A549 (cell line): ENCODE data around the gene CCDC116. TPM values are rescaled to one million over a fixed set of nuclear protein-coding genes. Genes with fewer than 3 reads are reported as not detected.

Experiments
- ATAC-seq, 2 experiments: fragments of 200-7000 bp in 1 of 2; fragments of >200 bp in 1 of 2; cut with Nextera tagmentation in 1 of 2; cut with Tn5 transposase in 1 of 2; 3 replicates each; pipeline versions ENCODE4 v1.8.0 to v1.9.1; 2018 to 2020; ENCODE audit warnings: mild to moderate bottlenecking in 1 of 2, moderate library complexity in 1 of 2
- CTCF ChIA-PET: fragments of 300-600 bp; sonication (Branson Sonifier 250); formaldehyde crosslinking; extraction: SDS; loops from one replicate; lab custom pipeline; 2021; ENCODE audit warnings: antibody characterized with exemption, inconsistent platforms; lab: Yijun Ruan, JAX
- POLR2A ChIA-PET: fragments of 350-600 bp; formaldehyde crosslinking; extraction: SDS; loops from one replicate; lab custom pipeline; 2021; ENCODE audit warnings: antibody characterized with exemption, inconsistent platforms; lab: Yijun Ruan, JAX
- DNase-seq, 2 experiments: peaks; one replicate each; pipeline versions ENCODE4 v3.0.0 to v3.0.0-alpha.2; 2011 to 2016; ENCODE audit warnings: low read depth in 1 of 2, low spot score in 1 of 2
- FAIRE-seq: peaks from 2 replicates; lab custom pipeline; 2011; peaks lifted over from hg19 to GRCh38; lab: Jason Lieb, UNC
- H3K27ac ChIP-seq, 2 experiments: fragments of >200 bp; sonication (Bioruptor Twin); formaldehyde crosslinking; 3 replicates each; pipeline ENCODE4 v1.5.1; 2016 to 2017
- H3K4me1 ChIP-seq: fragments of >200 bp; sonication (Bioruptor Twin); formaldehyde crosslinking; 3 replicates; pipeline ENCODE4 v1.6.1; 2016
- H3K4me2 ChIP-seq: fragments of >200 bp; sonication (Bioruptor Twin); formaldehyde crosslinking; 3 replicates; pipeline ENCODE4 v1.6.1; 2016
- H3K4me3 ChIP-seq: fragments of >200 bp; sonication (Bioruptor Twin); formaldehyde crosslinking; 3 replicates; pipeline ENCODE4 v1.5.1; 2016
- H3K9me3 ChIP-seq: fragments of >200 bp; sonication (Bioruptor Twin); formaldehyde crosslinking; 3 replicates; pipeline ENCODE4 v1.6.1; 2016
- CEBPB ChIP-seq, 2 experiments: fragments of >200 bp in 1 of 2; sonication (Bioruptor Twin) in 1 of 2; formaldehyde crosslinking in 1 of 2; IDR thresholded peaks; 2 replicates each; pipeline ENCODE4 v1.6.1; 2012 to 2016
- CTCF ChIP-seq: fragments of >200 bp; sonication (Bioruptor Twin); formaldehyde crosslinking; IDR thresholded peaks from 3 replicates; pipeline ENCODE4 v1.5.1; 2016
- E2F6 ChIP-seq: IDR thresholded peaks from 2 replicates; pipeline ENCODE4 v1.6.1; 2012; ENCODE audit warnings: low read depth, borderline replicate concordance
- EHF ChIP-seq: fragments of 250-450 bp; sonication (Bioruptor Pico); IDR thresholded peaks from 2 replicates; pipeline ENCODE4 v1.5.0; 2020; ENCODE audit warnings: mild to moderate bottlenecking
- EHMT2 ChIP-seq: fragments of 200-600 bp; sonication (generic); IDR thresholded peaks from 2 replicates; pipeline ENCODE4 v1.6.1; 2016; ENCODE audit warnings: antibody characterized with exemption, low read depth, mild to moderate bottlenecking, moderate library complexity
- EP300 ChIP-seq, 2 experiments: fragments of >200 bp; sonication (Bioruptor Twin); formaldehyde crosslinking; IDR thresholded peaks; 2 replicates in 1 of 2; 3 replicates in 1 of 2; pipeline ENCODE4 v1.6.1; 2016 to 2017
- FOSB ChIP-seq: fragments of 250-450 bp; sonication (Bioruptor Pico); IDR thresholded peaks from 2 replicates; pipeline ENCODE4 v1.5.0; 2020; ENCODE audit warnings: mild to moderate bottlenecking, moderate library complexity
- FOSL2 ChIP-seq, 2 experiments: fragments of 450-650 bp in 1 of 2; fragments of >200 bp in 1 of 2; sonication (Bioruptor Twin) in 1 of 2; formaldehyde crosslinking; IDR thresholded peaks; 2 replicates each; pipeline versions ENCODE4 v1.5.0 to v1.6.1; 2016 to 2020; ENCODE audit warnings: mild to moderate bottlenecking in 1 of 2, moderate library complexity in 1 of 2
- GATA3 ChIP-seq: IDR thresholded peaks from 2 replicates; pipeline ENCODE4 v1.6.1; 2012; ENCODE audit warnings: borderline replicate concordance
- HDAC2 ChIP-seq: fragments of 200-600 bp; sonication (generic); IDR thresholded peaks from 2 replicates; pipeline ENCODE4 v1.6.1; 2016
- HOXA7 ChIP-seq: fragments of 250-450 bp; sonication (Bioruptor Pico); IDR thresholded peaks from 2 replicates; pipeline ENCODE4 v1.5.0; 2020; ENCODE audit warnings: mild to moderate bottlenecking, moderate library complexity
- HOXB5 ChIP-seq: fragments of 250-450 bp; sonication (Bioruptor Pico); IDR thresholded peaks from 2 replicates; pipeline ENCODE4 v1.5.0; 2020; ENCODE audit warnings: mild to moderate bottlenecking, moderate library complexity
- JUN ChIP-seq, 2 experiments: fragments of >200 bp; sonication (Bioruptor Twin); formaldehyde crosslinking; IDR thresholded peaks; 2 replicates in 1 of 2; 3 replicates in 1 of 2; pipeline ENCODE4 v1.6.1; 2016 to 2017
- KDM1A ChIP-seq: fragments of 200-600 bp; sonication (generic); IDR thresholded peaks from 2 replicates; pipeline ENCODE4 v1.6.1; 2016; ENCODE audit warnings: low read depth, mild to moderate bottlenecking
- MAZ ChIP-seq: fragments of 150-350 bp; IDR thresholded peaks from 2 replicates; pipeline ENCODE4 v1.6.1; 2014; ENCODE audit warnings: antibody characterized with exemption, low read depth, low read length, borderline replicate concordance
- NFE2L2 ChIP-seq: fragments of 150-350 bp; conservative IDR thresholded peaks from 2 replicates; pipeline ENCODE4 v1.6.1; 2014; ENCODE audit warnings: low read length
- NPAS2 ChIP-seq: fragments of 250-450 bp; sonication (Bioruptor Pico); IDR thresholded peaks from 2 replicates; pipeline ENCODE4 v1.8.0; 2022; ENCODE audit warnings: mild to moderate bottlenecking, moderate library complexity, borderline replicate concordance
- POLR2A ChIP-seq: IDR thresholded peaks from 2 replicates; pipeline ENCODE4 v1.6.1; 2012; ENCODE audit warnings: mild to moderate bottlenecking, low read length
- POLR2AphosphoS2 ChIP-seq: conservative IDR thresholded peaks from 2 replicates; pipeline ENCODE4 v1.6.1; 2012; ENCODE audit warnings: low read length, improper control_type of control experiment, inconsistent platforms
- RAD21 ChIP-seq, 2 experiments: fragments of >200 bp in 1 of 2; sonication (Bioruptor Twin) in 1 of 2; formaldehyde crosslinking in 1 of 2; IDR thresholded peaks in 1 of 2; conservative IDR thresholded peaks in 1 of 2; 2 replicates in 1 of 2; 3 replicates in 1 of 2; pipeline ENCODE4 v1.6.1; 2012 to 2018; ENCODE audit warnings: inconsistent platforms in 1 of 2
- RARB ChIP-seq: fragments of 250-450 bp; sonication (Bioruptor Pico); IDR thresholded peaks from 2 replicates; pipeline ENCODE4 v1.8.0; 2021; ENCODE audit warnings: mild to moderate bottlenecking, moderate library complexity
- RFX5 ChIP-seq: fragments of 450-650 bp; IDR thresholded peaks from 2 replicates; pipeline ENCODE4 v1.7.1; 2014; ENCODE audit warnings: antibody characterized with exemption, mild to moderate bottlenecking, moderate library complexity
- RNF2 ChIP-seq: fragments of 200-600 bp; sonication (generic); IDR thresholded peaks from 2 replicates; pipeline ENCODE4 v1.6.1; 2016; ENCODE audit warnings: low read depth, mild to moderate bottlenecking, antibody characterized with exemption, moderate library complexity, borderline replicate concordance
- SMC3 ChIP-seq: fragments of >200 bp; sonication (Bioruptor Twin); formaldehyde crosslinking; IDR thresholded peaks from 3 replicates; pipeline ENCODE4 v1.6.1; 2018; ENCODE audit warnings: inconsistent platforms
- TFCP2L1 ChIP-seq: fragments of 250-450 bp; sonication (Bioruptor Pico); IDR thresholded peaks from 2 replicates; pipeline ENCODE4 v1.5.0; 2021; ENCODE audit warnings: mild to moderate bottlenecking
- USF2 ChIP-seq: fragments of 450-650 bp; IDR thresholded peaks from 2 replicates; pipeline ENCODE4 v1.6.1; 2014; ENCODE audit warnings: antibody characterized with exemption
- ZC3H11A ChIP-seq: fragments of 450-650 bp; IDR thresholded peaks from 2 replicates; pipeline ENCODE4 v1.6.1; 2014; ENCODE audit warnings: antibody characterized with exemption, mild to moderate bottlenecking
- ZFP36 ChIP-seq: fragments of 450-650 bp; IDR thresholded peaks from 2 replicates; pipeline ENCODE4 v1.6.1; 2014; ENCODE audit warnings: borderline replicate concordance; ENCODE audit not compliant: partially characterized antibody
- ZNF302 ChIP-seq: fragments of 250-450 bp; sonication (Bioruptor Pico); IDR thresholded peaks from 2 replicates; pipeline ENCODE4 v1.9.0; 2021; ENCODE audit warnings: inconsistent platforms, mild to moderate bottlenecking, moderate library complexity
- WGBS: methylation state at CpG from one replicate; pipeline ENCODE4 v1.1.6; 2017; ENCODE audit errors: missing lambda C conversion rate; 5-methylcytosine and 5-hydroxymethylcytosine counted together
- polyA plus RNA-seq, 4 experiments: library from polyadenylated mRNA; depleted of rRNA in 3 of 4; stranded (reverse); fragments of >200 nt; fragmentation: RNase III in 1 of 4; extraction: RNeasy Plus Mini Kit Qiagen cat#74134 plus additional on column Dnase treatment in 1 of 4; gene quantifications; 2 replicates in 3 of 4; 3 replicates in 1 of 4; pipeline ENCODE4 v1.2.3, GENCODE V29; 2011 to 2017

CCDC116 gene
- polyA plus RNA-seq, 2 of the 4 experiments (the other 2 are of a cell fraction), result 0.06 TPM; not detected in 1

GRCh38 chr22:21587803-21588611, 44.6 kb upstream of the CCDC116 start:
- DNase-seq, result no peak
- ChIA-PET POLR2A (no interaction called here), CTCF (interaction anchor here (0.6 kb wide), 1 partner anchor 10 kb away, joined by 3 read pairs; no protein-coding TSS in a partner anchor)
- no peak overlapping the region for H3K4me3 ChIP-seq
- no peak overlapping the region for H3K4me2 ChIP-seq
- no peaks in the 10 kb centered on the region for H3K9me3 ChIP-seq
- ATAC-seq, result no peak
- WGBS, result 94% methylated on average over 4 of the region's 4 CpGs
- no peak for FAIRE-seq
- no peak overlapping the region for H3K27ac ChIP-seq
- no peaks in the 10 kb centered on the region for H3K4me1 ChIP-seq
- TF ChIP-seq POLR2A (no peak), HDAC2 (no peak), POLR2AphosphoS2 (no peak), RARB (CRISPR knock-in tag) (no peak)
- TF ChIP-seq, all 56 proteins: peak for 0

GRCh38 chr22:21589396-21589795, 43.2 kb upstream of the CCDC116 start:
- no peaks in the 10 kb centered on the region for H3K4me1 ChIP-seq
- FAIRE-seq (no peak), ATAC-seq (no peak)
- H3K4me3 ChIP-seq, result no peak overlapping the region
- POLR2A ChIA-PET, result no interaction called here
- TF ChIP-seq HOXB5 (CRISPR knock-in tag) (no peak), EHMT2 (no peak), ZNF302 (CRISPR knock-in tag) (no peak), NPAS2 (CRISPR knock-in tag) (no peak), JUN (IDR thresholded peaks at IDR 0.05) (no peak), GATA3 (no peak), RFX5 (no peak), EHF (CRISPR knock-in tag) (no peak), FOSL2 (IDR thresholded peaks at IDR 0.05) (no peak), FOSL2 (CRISPR knock-in tag; IDR thresholded peaks at IDR 0.05) (no peak), NFE2L2 (no peak), HOXA7 (CRISPR knock-in tag) (no peak), E2F6 (no peak), RAD21 (conservative IDR thresholded peaks at IDR 0.05 in 1 of 2, IDR thresholded peaks at IDR 0.05 in 1 of 2) (no peak), ZC3H11A (no peak), CEBPB (IDR thresholded peaks at IDR 0.05) (no peak), TFCP2L1 (CRISPR knock-in tag) (no peak), EP300 (IDR thresholded peaks at IDR 0.05) (no peak), FOSB (CRISPR knock-in tag) (no peak)
- TF ChIP-seq, all 56 proteins: peak for 0
- Histone ChIP-seq H3K4me2 (no peak overlapping the region), H3K9me3 (no peaks in the 10 kb centered on the region), H3K27ac (no peak overlapping the region)
- DNase-seq, result no peak
- CTCF ChIA-PET, result interaction anchor here (1.0 kb wide), 1 partner anchor 58 kb away, joined by 3 read pairs; no protein-coding TSS in a partner anchor
- 86% methylated on average over 6 of the region's 8 CpGs for WGBS

GRCh38 chr22:21590809-21591641, 41.5 kb upstream of the CCDC116 start:
- Histone ChIP-seq H3K4me3 (no peak overlapping the region), H3K9me3 (no peaks in the 10 kb centered on the region), H3K27ac (no peak overlapping the region), H3K4me1 (no peaks in the 10 kb centered on the region), H3K4me2 (no peak overlapping the region)
- ATAC-seq (no peak), FAIRE-seq (no peak), DNase-seq (no peak)
- ChIA-PET CTCF (no interaction called here), POLR2A (no interaction called here)
- no peak for TF ChIP-seq RNF2
- no peak for TF ChIP-seq FOSB (CRISPR knock-in tag)
- TF ChIP-seq CEBPB (IDR thresholded peaks at IDR 0.05), result no peak
- no peak for TF ChIP-seq HOXB5 (CRISPR knock-in tag)
- TF ChIP-seq NFE2L2, result no peak
- TF ChIP-seq EHMT2, result no peak
- no peak for TF ChIP-seq RARB (CRISPR knock-in tag)
- TF ChIP-seq HDAC2, result no peak
- TF ChIP-seq TFCP2L1 (CRISPR knock-in tag), result no peak
- no peak for TF ChIP-seq NPAS2 (CRISPR knock-in tag)
- no peak for TF ChIP-seq MAZ
- TF ChIP-seq USF2, result no peak
- no peak for TF ChIP-seq ZFP36
- no peak for TF ChIP-seq KDM1A
- TF ChIP-seq RAD21 (conservative IDR thresholded peaks at IDR 0.05 in 1 of 2, IDR thresholded peaks at IDR 0.05 in 1 of 2), result no peak
- no peak for TF ChIP-seq SMC3
- TF ChIP-seq CTCF, result no peak
- 90% methylated on average over 5 of the region's 9 CpGs for WGBS
